HG02885 (cell line): ENCODE data around the gene FAM114A2.
"Not testable (repeated sequence)": the region's sequence is repeated elsewhere in the genome, so short reads cannot be mapped to it uniquely, and the experiment has no call there.

Experiments
- ATAC-seq: cut with Tn5 transposase; IDR thresholded peaks from one replicate; pipeline ENCODE4 v1.9.1; 2021; ENCODE audit warnings: mild to moderate bottlenecking; ENCODE audit not compliant: unreplicated experiment, poor library complexity

Gene FAM114A2

GRCh38 chr5:154038707-154039457 lies at the start of gene FAM114A2, which contains the start of gene MFAP3:
TSS of gene FAM114A2 (minus strand) at chr5:154038910. CDS start at chr5:154034953, 3,957 bp downstream.
TSS of gene MFAP3 (plus strand) at chr5:154038967. CDS start at chr5:154049723, 10,756 bp downstream.
- ATAC-seq = peak; percentile 98

- ATAC-seq = no peak
These were observed 48.5 kb upstream of the FAM114A2 start for GRCh38 chr5:154087260-154087659.

- ATAC-seq = no peak
These were observed 47.9 kb upstream of the FAM114A2 start for GRCh38 chr5:154086641-154087040.

- ATAC-seq = no peak
These were observed 47.4 kb upstream of the FAM114A2 start for GRCh38 chr5:154086146-154086545.

- ATAC-seq = no peak
These were observed 45.4 kb upstream of the FAM114A2 start for GRCh38 chr5:154084062-154084639.

GRCh38 chr5:154081246-154081645 lies 42.5 kb upstream of the FAM114A2 start:
- no peak for ATAC-seq

GRCh38 chr5:154078272-154078671 lies 39.6 kb upstream of the FAM114A2 start:
- ATAC-seq = no peak

GRCh38 chr5:154077696-154078095 lies 39.0 kb upstream of the FAM114A2 start:
- no peak for ATAC-seq

GRCh38 chr5:154076240-154076922 lies 37.7 kb upstream of the FAM114A2 start:
- ATAC-seq = no peak

GRCh38 chr5:154072414-154073171 lies 33.9 kb upstream of the FAM114A2 start:
- ATAC-seq = peak; percentile 97

GRCh38 chr5:154071799-154072413 lies 33.2 kb upstream of the FAM114A2 start:
- no peak for ATAC-seq

- not testable (repeated sequence) for ATAC-seq
These were observed 31.1 kb upstream of the FAM114A2 start for GRCh38 chr5:154069854-154070253.

- ATAC-seq = no peak
These were observed 27.3 kb upstream of the FAM114A2 start for GRCh38 chr5:154065971-154066370.

GRCh38 chr5:154063372-154063771 lies 24.7 kb upstream of the FAM114A2 start:
- no peak for ATAC-seq

GRCh38 chr5:154060606-154061005 lies 21.9 kb upstream of the FAM114A2 start:
- no peak for ATAC-seq

- no peak for ATAC-seq
These were observed 20.9 kb upstream of the FAM114A2 start for GRCh38 chr5:154059583-154059982.

- ATAC-seq = peak; percentile 57
These were observed 20.3 kb upstream of the FAM114A2 start for GRCh38 chr5:154059039-154059430.

GRCh38 chr5:154058055-154059038 lies 19.6 kb upstream of the FAM114A2 start:
- peak; percentile 76 for ATAC-seq

- ATAC-seq = no peak
These were observed 16.5 kb upstream of the FAM114A2 start for GRCh38 chr5:154055201-154055600.
